ENCODE results near the gene OR10AD1.
"Not testable (repeated sequence)": the region's sequence is repeated elsewhere in the genome, so short reads cannot be mapped to it uniquely, and the experiment has no call there.

Gene OR10AD1

DNA sequence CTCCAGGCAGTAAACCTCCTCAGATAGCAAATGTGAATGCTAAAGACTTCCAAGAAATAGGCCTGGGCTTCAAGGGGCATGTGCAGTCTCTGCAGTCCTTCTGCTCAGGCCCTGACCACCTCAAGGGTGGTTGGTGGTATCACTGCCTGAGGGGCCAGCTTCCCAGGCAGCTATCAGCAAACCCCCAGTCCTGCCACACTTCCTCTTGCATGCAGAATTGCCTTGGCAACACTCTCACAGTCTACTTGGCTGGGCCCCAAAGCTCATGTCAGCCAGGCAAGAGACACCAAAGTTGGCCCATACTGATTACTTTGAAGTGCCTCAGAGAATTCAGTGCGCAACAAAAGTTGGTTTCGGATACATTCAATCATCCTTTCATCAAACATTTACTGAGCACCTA, 42.3 kb downstream of the OR10AD1 start:
- no peak for DNase-seq (ENCODE audit: low read depth, low spot score)
- peak overlapping the region; percentile 36 for H3K27ac ChIP-seq
- no peaks in the 10 kb centered on the region for H3K9me3 ChIP-seq (ENCODE audit: low read depth, low read length)
- no peak overlapping the region for H3K4me3 ChIP-seq
- H3K9ac ChIP-seq (ENCODE audit: insufficient read length) = no peak overlapping the region
- H3K36me3 ChIP-seq (ENCODE audit: insufficient read depth, low read length) = no peaks in the 10 kb centered on the region
- no peak for TF ChIP-seq FOXP2 (optimal IDR thresholded peaks at IDR 0.05; ENCODE audit: control extremely low read depth, extremely low read length, insufficient read depth)
- TF ChIP-seq EZH2 (IDR thresholded peaks at IDR 0.05) = no peak
- TF ChIP-seq POLR2AphosphoS5 (IDR thresholded peaks at IDR 0.05; ENCODE audit: borderline replicate concordance, low read depth, low read length) = no peak

DNA sequence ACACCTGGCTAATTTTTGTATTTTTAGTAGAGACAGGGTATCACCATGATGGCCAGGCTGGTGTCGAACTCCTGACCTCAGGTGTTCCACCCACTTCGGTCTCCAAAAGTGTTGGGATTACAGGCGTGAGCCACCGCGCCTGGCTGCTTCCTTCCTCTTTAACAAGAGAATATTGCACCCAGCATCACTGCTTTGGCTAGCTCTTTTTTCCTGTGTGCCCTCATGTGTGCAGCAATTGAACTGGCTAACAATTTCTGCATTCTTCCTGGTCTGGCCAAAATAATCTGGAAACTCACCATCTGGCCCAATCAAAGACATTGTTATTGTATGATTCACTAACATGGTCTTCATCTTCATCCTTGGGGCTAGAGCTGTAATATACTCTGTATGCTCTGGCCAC, 43.0 kb downstream of the OR10AD1 start:
- no peak overlapping the region for H3K27ac ChIP-seq
- no peak for TF ChIP-seq FOXP2 (optimal IDR thresholded peaks at IDR 0.05; ENCODE audit: control extremely low read depth, extremely low read length, insufficient read depth)
- TF ChIP-seq POLR2AphosphoS5 (IDR thresholded peaks at IDR 0.05; ENCODE audit: borderline replicate concordance, low read depth, low read length) = no peak
- no peak for TF ChIP-seq EZH2 (IDR thresholded peaks at IDR 0.05)
- H3K36me3 ChIP-seq (ENCODE audit: insufficient read depth, low read length) = 0 out of 2 replicates have a peak, but pooled peaks cover under 1% of the 10 kb centered on the region
- H3K9ac ChIP-seq (ENCODE audit: insufficient read length) = no peak overlapping the region
- no peak overlapping the region for H3K4me3 ChIP-seq
- no peak for DNase-seq (ENCODE audit: low read depth, low spot score)
- no peaks in the 10 kb centered on the region for H3K9me3 ChIP-seq (ENCODE audit: low read depth, low read length)

DNA sequence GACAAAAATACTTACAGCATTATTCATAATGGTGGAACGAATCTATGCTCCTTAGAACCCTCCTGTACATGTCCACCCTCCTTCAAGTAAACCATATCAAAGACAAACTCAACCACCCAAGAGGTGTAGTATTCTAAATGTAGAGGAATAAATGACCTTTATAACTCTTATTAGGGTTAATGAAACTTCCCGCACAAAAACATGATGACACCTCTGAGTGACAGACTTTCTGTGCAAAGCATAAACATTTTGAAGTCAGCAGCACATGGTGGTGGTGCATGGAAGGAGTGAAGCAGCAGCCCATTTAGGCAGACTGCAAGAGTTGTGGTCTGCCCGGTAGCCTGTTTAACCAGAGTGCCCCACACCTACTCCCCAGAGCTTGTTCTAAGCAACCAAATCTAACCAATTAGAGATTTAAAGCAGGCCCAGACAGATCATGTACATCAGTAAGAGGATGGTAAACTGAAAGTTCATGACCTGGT, 45.2 kb downstream of the OR10AD1 start:
- Histone ChIP-seq H3K9ac (ENCODE audit: insufficient read length) (peak overlapping the region; percentile 61), H3K9me3 (ENCODE audit: low read depth, low read length) (no peaks in the 10 kb centered on the region), H3K36me3 (ENCODE audit: insufficient read depth, low read length) (peaks cover 14% of the 10 kb centered on the region; the same call in 1 of the 2 replicates), H3K4me3 (peak overlapping the region; percentile 93), H3K27ac (peak overlapping the region; percentile 49; the same call in 1 of the 2 replicates)
- TF ChIP-seq EZH2 (IDR thresholded peaks at IDR 0.05) = no peak
- no peak for TF ChIP-seq POLR2AphosphoS5 (IDR thresholded peaks at IDR 0.05; ENCODE audit: borderline replicate concordance, low read depth, low read length)
- TF ChIP-seq FOXP2 (optimal IDR thresholded peaks at IDR 0.05; ENCODE audit: control extremely low read depth, extremely low read length, insufficient read depth) = no peak
- DNase-seq (ENCODE audit: low read depth, low spot score) = no peak

DNA sequence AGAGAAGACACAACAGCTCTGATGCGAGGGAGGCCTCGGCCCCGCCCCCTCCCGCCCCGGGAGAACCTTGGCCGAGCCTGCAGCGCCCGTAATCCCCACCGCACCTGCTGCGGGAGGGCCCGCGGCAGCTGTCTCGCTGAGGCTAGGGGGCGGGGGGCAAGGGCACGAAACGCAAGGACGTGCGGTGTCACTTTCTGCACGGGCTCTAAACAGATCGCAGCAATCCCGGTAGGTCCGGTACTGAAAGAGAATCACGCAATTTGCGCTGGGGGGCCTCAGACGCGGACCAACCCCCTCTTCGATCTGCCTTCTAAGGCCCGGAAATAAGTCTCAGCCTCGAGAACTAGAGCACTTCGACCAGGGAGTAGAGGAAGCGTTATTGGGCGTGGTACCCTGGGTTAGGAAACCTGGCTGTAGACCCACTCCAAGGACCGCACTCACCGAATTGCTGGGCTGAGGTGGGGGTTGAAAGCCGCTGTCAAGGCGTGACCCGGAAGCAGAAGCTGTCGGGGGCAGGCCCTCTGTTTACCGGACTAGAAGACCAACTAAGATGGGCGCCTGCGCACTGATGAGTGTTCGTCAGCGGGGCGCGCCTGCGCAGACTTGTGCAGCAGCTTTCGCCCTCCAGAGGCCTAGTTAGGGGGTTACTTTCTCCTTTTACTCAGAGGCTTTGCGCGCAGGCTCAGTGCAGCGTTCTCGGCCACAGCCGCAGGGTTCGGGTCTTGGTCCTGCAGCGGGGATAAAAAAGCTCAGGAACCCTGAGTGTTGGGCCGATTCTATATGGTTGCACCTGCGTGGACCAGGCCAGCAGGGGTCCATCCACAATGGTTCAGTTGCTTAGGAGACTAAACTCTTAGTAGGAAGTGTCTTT, 45.8 kb downstream of the OR10AD1 start, which contains the start of gene ASB8:
Gene ASB8, minus strand, starts transcription at position 498 of the 871 bp plus-strand sequence. CDS start 4,019 bp downstream, outside the sequence.
- peak within 1 kb of the TSS; percentile 49; the same call in 1 of the 2 replicates for H3K27ac ChIP-seq
- peak; percentile 95 for DNase-seq (ENCODE audit: low read depth, low spot score)
- peak within 1 kb of the TSS; percentile 93 for H3K4me3 ChIP-seq
- H3K9me3 ChIP-seq (ENCODE audit: low read depth, low read length) = no peaks in the 10 kb centered on the region
- peak within 1 kb of the TSS; percentile 84 for H3K9ac ChIP-seq (ENCODE audit: insufficient read length)
- TF ChIP-seq EZH2 (IDR thresholded peaks at IDR 0.05) (no peak), FOXP2 (optimal IDR thresholded peaks at IDR 0.05; ENCODE audit: control extremely low read depth, extremely low read length, insufficient read depth) (peak; percentile 95), POLR2AphosphoS5 (IDR thresholded peaks at IDR 0.05; ENCODE audit: borderline replicate concordance, low read depth, low read length) (peak; percentile 88)
- peaks cover 15% of the 10 kb centered on the region; the same call in 1 of the 2 replicates for H3K36me3 ChIP-seq (ENCODE audit: insufficient read depth, low read length)

DNA sequence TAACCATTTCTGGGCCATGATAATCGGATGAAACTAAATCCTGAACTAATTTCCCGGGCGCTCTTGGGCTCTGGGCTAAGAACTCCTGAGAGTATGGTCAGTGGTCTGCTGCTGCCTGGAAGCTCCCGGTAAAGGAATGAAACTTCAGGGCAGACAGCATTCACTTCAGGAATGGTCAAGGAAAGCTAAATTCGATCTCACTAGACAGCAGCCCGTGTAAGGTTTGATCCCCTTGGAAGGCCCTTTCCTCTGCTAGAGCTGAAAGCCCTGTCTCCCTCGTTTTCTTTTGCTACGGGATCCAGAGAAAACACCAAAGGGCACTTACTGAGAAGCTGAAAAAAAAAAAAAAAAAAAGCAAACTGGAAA, 46.5 kb downstream of the OR10AD1 start:
- Histone ChIP-seq H3K9me3 (ENCODE audit: low read depth, low read length) (no peaks in the 10 kb centered on the region), H3K9ac (ENCODE audit: insufficient read length) (peak overlapping the region; percentile 84), H3K4me3 (peak overlapping the region; percentile 93), H3K27ac (no peak overlapping the region), H3K36me3 (ENCODE audit: insufficient read depth, low read length) (peaks cover 17% of the 10 kb centered on the region; the same call in 1 of the 2 replicates)
- no peak for DNase-seq (ENCODE audit: low read depth, low spot score)
- TF ChIP-seq EZH2 (IDR thresholded peaks at IDR 0.05) (no peak), POLR2AphosphoS5 (IDR thresholded peaks at IDR 0.05; ENCODE audit: borderline replicate concordance, low read depth, low read length) (no peak), FOXP2 (optimal IDR thresholded peaks at IDR 0.05; ENCODE audit: control extremely low read depth, extremely low read length, insufficient read depth) (no peak)

DNA sequence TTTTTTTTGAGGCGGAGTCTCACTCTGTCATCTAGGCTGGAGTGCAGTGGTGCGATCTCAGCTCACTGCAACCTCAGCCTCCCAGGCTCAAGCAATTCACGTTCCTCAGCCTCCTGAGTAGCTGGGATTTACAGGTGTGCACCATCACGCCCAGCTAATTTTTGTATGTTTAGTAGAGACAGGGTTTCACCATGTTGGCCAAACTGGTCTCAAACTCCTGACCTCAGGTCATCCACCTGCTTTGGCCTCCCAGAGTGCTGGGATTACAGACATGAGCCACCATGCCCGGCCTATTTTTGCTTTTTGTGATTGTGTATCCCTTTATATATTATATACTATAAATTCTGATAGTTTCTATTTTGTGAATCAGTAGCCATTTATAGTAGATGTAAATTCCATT, 47.3 kb downstream of the OR10AD1 start:
- H3K36me3 ChIP-seq (ENCODE audit: insufficient read depth, low read length) = peaks cover 22% of the 10 kb centered on the region
- H3K4me3 ChIP-seq; H3K27ac ChIP-seq; H3K9ac ChIP-seq (ENCODE audit: insufficient read length); H3K9me3 ChIP-seq (ENCODE audit: low read depth, low read length); DNase-seq (ENCODE audit: low read depth, low spot score): not testable (repeated sequence)

Measured in SK-N-MC (cell line).